CD14-positive monocyte (primary cell): Measurements from ENCODE around the gene TUBE1. TPM values are rescaled to one million over a fixed set of nuclear protein-coding genes. Genes with fewer than 3 reads are reported as not detected.

ENCODE experiments used
- DNase-seq, 3 donors: peaks; one replicate each; pipeline ENCODE4 v3.0.0-alpha.2; 2011 to 2022
- H2AFZ ChIP-seq: 2 replicates; pipeline ENCODE4 v1.6.0; 2012; ENCODE audit warnings: mild to moderate bottlenecking, low read depth, low read length, inconsistent platforms; ENCODE audit not compliant: insufficient read depth, poor library complexity, severe bottlenecking
- H3K27ac ChIP-seq, 2 donors: 1 replicate in 1 of 2; 2 replicates in 1 of 2; pipeline ENCODE4 v1.5.1; 2012 to 2013; ENCODE audit warnings: low read length in 2 of 2, control low read depth in 1 of 2, inconsistent platforms in 1 of 2, low read depth in 1 of 2, mild to moderate bottlenecking in 1 of 2
- H3K27me3 ChIP-seq, 2 donors: one replicate each; pipeline versions ENCODE4 v1.6.0 to v1.6.1; 2011 to 2013; ENCODE audit warnings: low read length in 2 of 2; ENCODE audit not compliant: control insufficient read depth in 2 of 2, insufficient read depth in 2 of 2
- H3K36me3 ChIP-seq, 2 donors: replicated peaks in 1 of 2; 1 replicate in 1 of 2; 2 replicates in 1 of 2; pipeline versions ENCODE4 v1.5.1 to v1.6.1; 2012 to 2013; ENCODE audit warnings: low read length in 2 of 2, control low read depth in 1 of 2, inconsistent platforms in 1 of 2, mild to moderate bottlenecking in 1 of 2; ENCODE audit not compliant: insufficient read depth in 2 of 2, control insufficient read depth in 1 of 2
- H3K4me1 ChIP-seq, 2 donors: 1 replicate in 1 of 2; 2 replicates in 1 of 2; pipeline versions ENCODE4 v1.5.1 to v1.6.1; 2012 to 2013; ENCODE audit warnings: low read length in 2 of 2, control low read depth in 1 of 2, inconsistent platforms in 1 of 2, mild to moderate bottlenecking in 1 of 2, moderate library complexity in 1 of 2; ENCODE audit not compliant: insufficient read depth in 2 of 2, control insufficient read depth in 1 of 2
- H3K4me2 ChIP-seq: replicated peaks from 2 replicates; pipeline ENCODE3; 2012; ENCODE audit warnings: low read length, moderate library complexity, mild to moderate bottlenecking; ENCODE audit not compliant: poor library complexity, severe bottlenecking; ENCODE audit errors: extremely low read depth
- H3K4me3 ChIP-seq, 3 experiments: fragments of 200-600 bp in 1 of 3; sonication (generic) in 1 of 3; replicated peaks in 1 of 3; 1 replicate in 2 of 3; 2 replicates in 1 of 3; pipeline ENCODE4 v1.5.1; 2011 to 2013; ENCODE audit warnings: low read length in 3 of 3, mild to moderate bottlenecking in 3 of 3, control low read depth in 2 of 3, low read depth in 2 of 3, inconsistent platforms in 1 of 3, moderate library complexity in 1 of 3
- H3K79me2 ChIP-seq: 2 replicates; pipeline ENCODE4 v1.6.0; 2012; ENCODE audit warnings: mild to moderate bottlenecking, control low read depth, inconsistent platforms, low read length, moderate library complexity; ENCODE audit not compliant: insufficient read depth
- H3K9ac ChIP-seq: 2 replicates; pipeline ENCODE4 v1.6.0; 2017; ENCODE audit warnings: low read length, mild to moderate bottlenecking; ENCODE audit not compliant: insufficient read depth, poor library complexity, severe bottlenecking
- H3K9me3 ChIP-seq, 2 donors: replicated peaks in 1 of 2; 1 replicate in 1 of 2; 2 replicates in 1 of 2; pipeline versions ENCODE4 v1.5.1 to v1.6.1; 2012 to 2013; ENCODE audit warnings: low read length in 2 of 2, control low read depth in 1 of 2; ENCODE audit not compliant: control insufficient read depth in 1 of 2, insufficient read depth in 1 of 2
- H4K20me1 ChIP-seq: 2 replicates; pipeline ENCODE4 v1.6.0; 2012; ENCODE audit warnings: mild to moderate bottlenecking, low read length, control low read depth, moderate library complexity; ENCODE audit not compliant: insufficient read depth
- H3K27ac Mint-ChIP-seq, 7 donors: one replicate each; pipeline ENCODE4 v1.8.0; 2020; ENCODE audit warnings: mild to moderate bottlenecking in 7 of 7, mixed read lengths in 7 of 7, moderate library complexity in 6 of 7, inconsistent platforms in 2 of 7
- H3K27me3 Mint-ChIP-seq, 3 donors: one replicate each; pipeline ENCODE4 v1.8.0; 2021 to 2022; ENCODE audit warnings: low read depth in 3 of 3, mild to moderate bottlenecking in 3 of 3, mixed read lengths in 3 of 3, moderate library complexity in 3 of 3, inconsistent platforms in 1 of 3
- H3K36me3 Mint-ChIP-seq, 2 donors: one replicate each; pipeline ENCODE4 v1.8.0; 2020; ENCODE audit warnings: mixed read lengths in 2 of 2, inconsistent platforms in 1 of 2, mild to moderate bottlenecking in 1 of 2
- H3K4me1 Mint-ChIP-seq: one replicate; pipeline ENCODE4 v1.8.0; 2020; ENCODE audit warnings: mild to moderate bottlenecking, mixed read lengths
- H3K4me3 Mint-ChIP-seq, 2 donors: one replicate each; pipeline ENCODE4 v1.8.0; 2020; ENCODE audit warnings: mild to moderate bottlenecking in 2 of 2, mixed read lengths in 2 of 2, moderate library complexity in 1 of 2
- H3K9me3 Mint-ChIP-seq, 7 donors: one replicate each; pipeline ENCODE4 v1.8.0; 2020 to 2022; ENCODE audit warnings: mixed read lengths in 7 of 7, mild to moderate bottlenecking in 6 of 7, moderate library complexity in 6 of 7, inconsistent platforms in 2 of 7
- WGBS: methylation state at CpG from one replicate; pipeline ENCODE4 v1.1.5; 2013; ENCODE audit warnings: missing lambda C conversion rate; ENCODE audit not compliant: insufficient coverage; 5-methylcytosine and 5-hydroxymethylcytosine counted together
- intact Hi-C, 2 donors: fragments of 100-400 bp; cut with micrococcal nuclease; formaldehyde crosslinking; loops; one replicate each; pipeline versions ENCODE4 v1.15.0 to v1.15.1; 2023
- polyA plus RNA-seq, 3 donors: library from polyadenylated mRNA; depleted of rRNA in 1 of 3; unstranded in 2 of 3; stranded (reverse) in 1 of 3; fragments of 300-500 nt in 2 of 3; fragments of >200 nt in 1 of 3; fragmentation: Illumina TruSeq in 2 of 3; gene quantifications; 1 replicate in 2 of 3; 2 replicates in 1 of 3; pipeline ENCODE4 v1.2.3, GENCODE V29; 2012 to 2021
- TF ChIP-seq, protein P1 (sequence below): fragments of 200-600 bp; IDR thresholded peaks from one replicate; pipeline ENCODE4 v1.8.0; 2022; ENCODE audit warnings: antibody characterized with exemption, mild to moderate bottlenecking

Gene TUBE1
- polyA plus RNA-seq, 3 donors, result 2.1 to 4.6 (median 2.7) TPM

DNA sequence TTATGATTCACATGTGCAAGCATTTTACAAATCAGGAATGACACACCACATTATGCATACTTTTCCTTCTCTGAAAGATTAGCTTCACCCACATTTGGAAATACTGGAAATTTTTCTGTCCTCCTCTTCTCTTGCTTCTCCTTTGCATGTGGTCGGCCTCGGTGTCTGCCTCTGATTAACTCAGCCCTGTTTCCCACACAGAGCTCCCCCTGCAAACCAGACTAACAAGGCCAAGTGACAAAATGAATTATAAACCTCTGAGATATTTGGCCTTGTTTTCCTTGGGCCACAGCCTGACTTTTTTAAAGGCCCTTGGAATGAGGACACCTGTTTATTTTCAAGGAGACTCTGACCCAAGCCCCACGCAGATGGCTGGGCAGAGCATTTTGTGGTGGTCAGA is 42.4 kb downstream of the TUBE1 start:
- peak in 1 of 3 donors; percentile 26 for DNase-seq
- H3K9me3 ChIP-seq, result no peaks in the 10 kb centered on the region
- Mint-ChIP-seq H3K36me3 (no peaks in the 10 kb centered on the region), H3K9me3 (peaks cover 0 to 3% (median 0%) of the 10 kb centered on the region in 7 donors), H3K4me3 (no peak overlapping the region), H3K4me1 (peaks cover 10% of the 10 kb centered on the region), H3K27me3 (peaks cover 0 to 3% (median 0%) of the 10 kb centered on the region in 3 donors), H3K27ac (no peak overlapping the region)
- H2AFZ ChIP-seq, result no peak overlapping the region
- WGBS, result 92% methylated on average over 2 of the region's 3 CpGs
- H3K4me2 ChIP-seq, result no peak overlapping the region
- no peaks in the 10 kb centered on the region for H3K27me3 ChIP-seq
- H3K4me3 ChIP-seq, result no peak overlapping the region
- no peak overlapping the region for H3K9ac ChIP-seq
- peaks cover 3 to 7% of the 10 kb centered on the region in 2 donors for H3K4me1 ChIP-seq
- intact Hi-C loops, result loop anchor here in 1 of 2 donors (5.0 kb wide), 1 partner anchor 333 kb away; no protein-coding TSS in a partner anchor
- H4K20me1 ChIP-seq, result no peaks in the 10 kb centered on the region
- TF ChIP-seq, protein P1, sequence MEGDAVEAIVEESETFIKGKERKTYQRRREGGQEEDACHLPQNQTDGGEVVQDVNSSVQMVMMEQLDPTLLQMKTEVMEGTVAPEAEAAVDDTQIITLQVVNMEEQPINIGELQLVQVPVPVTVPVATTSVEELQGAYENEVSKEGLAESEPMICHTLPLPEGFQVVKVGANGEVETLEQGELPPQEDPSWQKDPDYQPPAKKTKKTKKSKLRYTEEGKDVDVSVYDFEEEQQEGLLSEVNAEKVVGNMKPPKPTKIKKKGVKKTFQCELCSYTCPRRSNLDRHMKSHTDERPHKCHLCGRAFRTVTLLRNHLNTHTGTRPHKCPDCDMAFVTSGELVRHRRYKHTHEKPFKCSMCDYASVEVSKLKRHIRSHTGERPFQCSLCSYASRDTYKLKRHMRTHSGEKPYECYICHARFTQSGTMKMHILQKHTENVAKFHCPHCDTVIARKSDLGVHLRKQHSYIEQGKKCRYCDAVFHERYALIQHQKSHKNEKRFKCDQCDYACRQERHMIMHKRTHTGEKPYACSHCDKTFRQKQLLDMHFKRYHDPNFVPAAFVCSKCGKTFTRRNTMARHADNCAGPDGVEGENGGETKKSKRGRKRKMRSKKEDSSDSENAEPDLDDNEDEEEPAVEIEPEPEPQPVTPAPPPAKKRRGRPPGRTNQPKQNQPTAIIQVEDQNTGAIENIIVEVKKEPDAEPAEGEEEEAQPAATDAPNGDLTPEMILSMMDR, result no peak
- H3K27ac ChIP-seq, result no peak overlapping the region
- no peaks in the 10 kb centered on the region for H3K79me2 ChIP-seq
- no peaks in the 10 kb centered on the region for H3K36me3 ChIP-seq

DNA sequence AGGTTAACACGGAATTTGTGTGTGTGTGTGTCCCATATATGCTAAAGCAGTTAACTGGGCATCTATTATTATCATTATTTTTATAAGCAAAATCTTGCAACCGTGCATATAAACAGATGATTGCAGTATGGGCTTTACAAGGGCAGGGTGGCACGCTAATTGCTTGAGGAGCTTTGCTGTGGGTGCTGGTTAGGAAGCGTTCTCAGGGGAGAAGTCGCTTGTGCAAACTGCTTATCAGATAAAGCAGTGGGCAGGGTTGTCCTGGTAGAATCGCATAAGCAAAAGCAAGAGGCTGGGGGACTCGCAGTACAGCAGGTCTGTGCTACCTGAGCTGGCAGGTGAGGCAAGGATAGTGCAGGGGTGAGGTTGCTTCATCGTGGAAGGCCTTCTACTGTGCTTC is 43.1 kb downstream of the TUBE1 start:
- Mint-ChIP-seq H3K4me3 (no peak overlapping the region), H3K27ac (peak overlapping the region in 1 of 7 donors; percentile 46), H3K9me3 (peaks cover 0 to 3% (median 0%) of the 10 kb centered on the region in 7 donors), H3K36me3 (no peaks in the 10 kb centered on the region), H3K4me1 (peaks cover 10% of the 10 kb centered on the region), H3K27me3 (peaks cover 0 to 3% (median 0%) of the 10 kb centered on the region in 3 donors)
- H3K36me3 ChIP-seq, result no peaks in the 10 kb centered on the region
- H3K4me2 ChIP-seq, result no peak overlapping the region
- DNase-seq, result no peak
- H3K9me3 ChIP-seq, result no peaks in the 10 kb centered on the region
- TF ChIP-seq, protein P1, result no peak
- H3K4me3 ChIP-seq, result no peak overlapping the region
- intact Hi-C loops, result loop anchor here in 1 of 2 donors (5.0 kb wide), 1 partner anchor 332 kb away; no protein-coding TSS in a partner anchor
- no peak overlapping the region for H3K9ac ChIP-seq
- H2AFZ ChIP-seq, result peak overlapping the region; percentile 36
- 86% methylated on average over 7 of the region's 8 CpGs for WGBS
- H3K27me3 ChIP-seq, result no peaks in the 10 kb centered on the region
- H3K4me1 ChIP-seq, result peaks cover 3 to 7% of the 10 kb centered on the region in 2 donors
- H4K20me1 ChIP-seq, result no peaks in the 10 kb centered on the region
- H3K79me2 ChIP-seq, result no peaks in the 10 kb centered on the region
- H3K27ac ChIP-seq, result no peak overlapping the region
